OCI-LY3 (cell line): Measurements from ENCODE around the gene LLGL1.
"Not testable (repeated sequence)": the region's sequence is repeated elsewhere in the genome, so short reads cannot be mapped to it uniquely, and the experiment has no call there.

Source experiments
- H2AFZ ChIP-seq: fragments of 200-600, 300-600 bp; shearing (Covaris generic); 2 replicates; pipeline ENCODE4 v1.6.0; 2014; ENCODE audit warnings: antibody characterized with exemption, low read depth, low read length
- H3K27ac ChIP-seq: fragments of 200-600, 300-600 bp; sonication (generic); 2 replicates; pipeline ENCODE4 v1.5.1; 2014; ENCODE audit warnings: mild to moderate bottlenecking, low read length, moderate library complexity, mixed read lengths
- H3K27me3 ChIP-seq: fragments of 200-600, 300-600 bp; sonication (generic); 2 replicates; pipeline ENCODE4 v1.6.1; 2014; ENCODE audit warnings: low read depth, low read length, mixed read lengths
- H3K36me3 ChIP-seq: fragments of 200-600, 300-600 bp; sonication (generic); replicated peaks from 2 replicates; pipeline ENCODE3; 2014; ENCODE audit warnings: low read depth, low read length, mixed read lengths
- H3K4me1 ChIP-seq: fragments of 300-600, 200-600 bp; sonication (generic); 2 replicates; pipeline ENCODE4 v1.6.1; 2014; ENCODE audit warnings: low read length, mixed read lengths
- H3K4me2 ChIP-seq: fragments of 200-600, 300-600 bp; sonication (generic); 2 replicates; pipeline ENCODE4 v1.6.1; 2014; ENCODE audit warnings: low read length, mixed read lengths
- H3K4me3 ChIP-seq: fragments of 300-600, 200-600 bp; sonication (generic); 2 replicates; pipeline ENCODE4 v1.5.1; 2014; ENCODE audit warnings: antibody characterized with exemption, mild to moderate bottlenecking, low read length, moderate library complexity
- H3K79me2 ChIP-seq: fragments of 300-600, 200-600 bp; shearing (Covaris generic); 2 replicates; pipeline ENCODE4 v1.6.1; 2014; ENCODE audit warnings: mild to moderate bottlenecking, low read length, mixed read lengths
- H3K9ac ChIP-seq: fragments of 300-600, 200-600 bp; shearing (Covaris generic); 2 replicates; pipeline ENCODE4 v1.6.0; 2014; ENCODE audit warnings: mild to moderate bottlenecking, low read length, moderate library complexity
- H3K9me3 ChIP-seq: fragments of 200-600, 300-600 bp; shearing (Covaris generic); 2 replicates; pipeline ENCODE4 v1.6.1; 2014; ENCODE audit warnings: low read length, mixed read lengths; ENCODE audit not compliant: insufficient read depth
- H4K20me1 ChIP-seq: fragments of 200-600, 300-600 bp; sonication (generic); 2 replicates; pipeline ENCODE4 v1.6.1; 2016; ENCODE audit warnings: low read length, mixed read lengths; ENCODE audit not compliant: insufficient read depth
- EZH2phosphoT487 ChIP-seq: fragments of 200-600 bp; shearing (Covaris generic); IDR thresholded peaks from 2 replicates; pipeline ENCODE4 v1.6.1; 2018; ENCODE audit warnings: antibody characterized with exemption, mixed run types, low read depth
- TF ChIP-seq, protein P1 (sequence below): fragments of 200-600, 300-600 bp; sonication (generic); IDR thresholded peaks from 2 replicates; pipeline ENCODE4 v1.5.1; 2014; ENCODE audit warnings: antibody characterized with exemption, low read length, low read depth

LLGL1 gene

DNA sequence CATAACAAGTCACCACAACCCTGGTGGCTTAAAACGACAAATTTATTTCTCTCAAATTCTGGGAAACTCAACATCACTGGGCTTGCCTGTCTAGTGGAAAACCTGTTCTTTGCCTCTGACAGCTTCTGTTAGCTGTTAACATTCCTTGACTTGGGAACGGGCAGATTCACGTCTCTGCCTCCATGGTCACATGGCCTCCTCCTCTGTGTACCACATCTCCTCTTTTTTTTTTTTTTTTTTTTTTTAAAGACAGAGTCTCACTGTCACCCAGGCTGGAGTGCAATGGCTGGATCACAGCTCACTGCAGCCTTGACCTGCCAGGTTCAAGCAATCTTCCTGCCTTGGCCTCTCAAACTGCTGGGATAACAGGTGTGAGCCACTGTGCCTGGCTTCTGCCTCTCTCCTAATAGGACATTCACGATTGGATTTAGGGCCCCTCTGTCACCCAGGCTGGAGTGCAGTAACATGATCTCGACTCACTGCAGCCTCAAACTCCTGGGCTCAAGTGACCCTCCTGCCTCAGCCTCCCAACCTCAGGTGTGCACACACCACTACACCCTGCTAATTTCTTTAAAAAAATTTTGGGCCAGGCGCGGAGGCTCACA, 11.7 kb upstream of the LLGL1 start:
- TF ChIP-seq, protein P1, sequence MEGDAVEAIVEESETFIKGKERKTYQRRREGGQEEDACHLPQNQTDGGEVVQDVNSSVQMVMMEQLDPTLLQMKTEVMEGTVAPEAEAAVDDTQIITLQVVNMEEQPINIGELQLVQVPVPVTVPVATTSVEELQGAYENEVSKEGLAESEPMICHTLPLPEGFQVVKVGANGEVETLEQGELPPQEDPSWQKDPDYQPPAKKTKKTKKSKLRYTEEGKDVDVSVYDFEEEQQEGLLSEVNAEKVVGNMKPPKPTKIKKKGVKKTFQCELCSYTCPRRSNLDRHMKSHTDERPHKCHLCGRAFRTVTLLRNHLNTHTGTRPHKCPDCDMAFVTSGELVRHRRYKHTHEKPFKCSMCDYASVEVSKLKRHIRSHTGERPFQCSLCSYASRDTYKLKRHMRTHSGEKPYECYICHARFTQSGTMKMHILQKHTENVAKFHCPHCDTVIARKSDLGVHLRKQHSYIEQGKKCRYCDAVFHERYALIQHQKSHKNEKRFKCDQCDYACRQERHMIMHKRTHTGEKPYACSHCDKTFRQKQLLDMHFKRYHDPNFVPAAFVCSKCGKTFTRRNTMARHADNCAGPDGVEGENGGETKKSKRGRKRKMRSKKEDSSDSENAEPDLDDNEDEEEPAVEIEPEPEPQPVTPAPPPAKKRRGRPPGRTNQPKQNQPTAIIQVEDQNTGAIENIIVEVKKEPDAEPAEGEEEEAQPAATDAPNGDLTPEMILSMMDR, result no peak
- TF ChIP-seq EZH2phosphoT487, result no peak
- no peak overlapping the region for H3K4me2 ChIP-seq

DNA sequence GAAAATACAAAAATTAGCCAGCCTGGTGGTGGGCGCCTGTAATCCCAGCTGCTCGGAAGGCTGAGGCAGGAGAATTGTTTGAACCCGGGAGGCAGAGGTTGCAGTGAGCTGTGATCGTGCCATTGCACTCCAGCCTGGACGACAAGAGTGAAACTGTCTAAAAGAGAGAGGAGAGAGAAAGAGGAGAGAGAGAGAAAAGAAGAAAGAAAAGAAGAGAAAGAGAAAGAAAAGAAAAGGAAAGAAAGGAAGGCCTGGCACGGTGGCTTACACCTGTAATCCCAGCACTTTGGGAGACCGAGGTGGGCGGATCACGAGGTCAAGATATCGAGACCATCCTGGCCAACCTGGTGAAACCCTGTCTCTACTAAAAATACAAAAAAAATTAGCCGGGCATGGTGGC, 8.5 kb upstream of the LLGL1 start:
- not testable (repeated sequence) for H3K4me1 ChIP-seq, H3K36me3 ChIP-seq, H3K9ac ChIP-seq, H3K27ac ChIP-seq, H2AFZ ChIP-seq, H3K27me3 ChIP-seq, H3K4me3 ChIP-seq, H3K9me3 ChIP-seq, H3K79me2 ChIP-seq, H4K20me1 ChIP-seq, H3K4me2 ChIP-seq

More for the DNA sequence above, 11.7 kb upstream of the LLGL1 start:
- Histone ChIP-seq H3K4me3 (no peak overlapping the region), H3K9me3 (no peaks in the 10 kb centered on the region), H3K79me2 (no peaks in the 10 kb centered on the region), H2AFZ (no peak overlapping the region), H3K27ac (no peak overlapping the region), H3K9ac (no peak overlapping the region), H3K36me3 (no peaks in the 10 kb centered on the region), H4K20me1 (no peaks in the 10 kb centered on the region), H3K4me1 (no peaks in the 10 kb centered on the region), H3K27me3 (no peaks in the 10 kb centered on the region)

DNA sequence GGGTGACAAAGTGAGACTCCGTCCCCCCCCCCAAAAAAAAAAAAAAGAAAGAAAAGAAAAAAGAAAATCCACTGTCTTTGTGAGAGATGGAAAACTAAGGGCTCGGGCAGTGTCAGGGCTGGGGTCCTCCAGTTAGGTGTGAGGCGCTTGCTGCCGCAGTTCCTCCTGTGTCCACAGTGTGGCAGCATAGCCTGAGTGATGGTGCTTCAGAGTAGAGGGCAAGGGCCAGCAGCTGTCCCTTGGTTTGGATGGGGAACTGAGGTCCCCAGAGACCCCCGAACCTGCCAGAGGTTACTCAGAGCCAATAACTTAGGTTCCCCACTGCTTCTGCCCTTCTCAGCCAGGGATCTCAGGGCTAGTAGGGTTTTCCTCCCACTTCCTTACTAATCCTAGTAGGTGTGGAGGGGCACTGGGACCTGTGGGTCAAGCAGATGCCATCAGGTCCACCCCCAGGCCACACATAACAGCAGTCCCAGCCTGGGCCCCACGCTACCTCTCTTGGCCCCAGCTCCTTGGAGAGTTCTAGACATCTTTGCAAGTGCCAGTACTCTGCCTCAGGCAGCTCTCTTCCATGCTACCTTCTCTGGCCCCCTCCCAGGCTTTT, 7.9 kb upstream of the LLGL1 start:
- Histone ChIP-seq H3K9me3 (no peaks in the 10 kb centered on the region), H3K4me2 (no peak overlapping the region), H3K27ac (no peak overlapping the region), H3K4me3 (no peak overlapping the region), H4K20me1 (no peaks in the 10 kb centered on the region), H3K4me1 (peaks cover 6% of the 10 kb centered on the region), H3K36me3 (no peaks in the 10 kb centered on the region), H3K27me3 (no peaks in the 10 kb centered on the region), H3K9ac (no peak overlapping the region), H2AFZ (no peak overlapping the region), H3K79me2 (no peaks in the 10 kb centered on the region)
- no peak for TF ChIP-seq EZH2phosphoT487
- TF ChIP-seq, protein P1, result peak; percentile 50

DNA sequence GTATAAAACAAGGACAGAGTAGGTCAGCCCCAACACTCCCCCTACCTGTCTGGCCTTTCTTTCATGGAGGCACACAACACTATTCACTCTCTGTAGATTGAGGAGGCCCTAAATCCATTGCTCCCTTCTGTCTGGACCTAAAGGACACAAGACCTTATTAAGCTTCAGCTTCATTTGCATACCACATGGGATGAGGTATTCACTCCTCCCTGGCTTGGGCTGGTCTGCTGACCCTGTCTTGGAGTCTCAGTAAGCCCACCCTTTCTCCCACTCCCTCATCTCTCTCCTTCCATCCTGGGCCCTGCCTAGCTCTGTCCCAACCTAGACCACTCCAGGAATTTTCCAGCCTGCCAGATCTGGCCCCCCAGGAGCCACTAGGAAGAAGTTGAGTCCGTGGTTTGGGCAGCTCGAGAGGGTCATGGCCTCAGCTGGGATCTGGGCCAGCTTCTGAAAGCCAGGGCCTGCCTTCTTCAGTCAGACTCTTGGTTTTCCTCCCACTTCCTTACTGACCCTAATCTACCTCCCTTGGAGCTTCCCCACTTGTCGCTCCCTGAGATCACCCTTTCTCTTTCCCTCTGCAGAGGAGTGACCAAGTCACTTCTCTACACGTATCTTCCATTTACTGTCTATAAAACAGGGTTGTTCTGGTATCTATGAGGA, 6.5 kb upstream of the LLGL1 start:
- Histone ChIP-seq H3K27ac (no peak overlapping the region), H3K4me1 (peaks cover 6% of the 10 kb centered on the region), H2AFZ (no peak overlapping the region), H4K20me1 (no peaks in the 10 kb centered on the region), H3K9me3 (no peaks in the 10 kb centered on the region), H3K4me3 (no peak overlapping the region), H3K27me3 (no peaks in the 10 kb centered on the region), H3K79me2 (no peaks in the 10 kb centered on the region), H3K4me2 (no peak overlapping the region), H3K36me3 (no peaks in the 10 kb centered on the region), H3K9ac (no peak overlapping the region)
- no peak for TF ChIP-seq EZH2phosphoT487
- TF ChIP-seq, protein P1, result no peak
